Measurements from ENCODE around the gene CFAP74. TPM values are rescaled to one million over a fixed set of nuclear protein-coding genes. Genes with fewer than 3 reads are reported as not detected.

The CFAP74 gene
- total RNA-seq, 6 experiments from 2014 or later, result 0.16 to 3.5 (median 0.32) TPM; not detected in 1

DNA sequence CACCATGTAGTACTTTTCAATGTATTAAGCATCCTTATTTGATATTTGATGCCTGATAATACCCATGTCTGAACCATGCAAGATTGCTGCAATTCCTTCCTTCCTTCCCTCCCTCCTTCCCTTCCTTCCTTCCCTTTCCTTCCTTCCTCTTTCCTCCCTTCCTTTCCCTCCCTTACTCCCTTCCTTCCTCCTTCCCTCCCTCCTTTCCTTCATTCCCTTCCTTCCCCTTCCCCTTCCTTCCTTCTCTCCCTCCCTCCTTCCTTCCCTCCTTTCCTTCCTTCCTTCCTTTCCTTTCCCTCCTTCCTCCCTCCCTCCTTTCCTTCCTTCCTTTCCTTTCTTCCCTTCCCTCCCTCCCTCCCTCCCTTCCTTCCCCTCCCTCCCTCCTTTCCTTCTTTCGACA, 54.8 kb downstream of the CFAP74 start:
- no peak for ATAC-seq
- H3K27ac ChIP-seq, result no peak overlapping the region
- TF ChIP-seq, protein P1, sequence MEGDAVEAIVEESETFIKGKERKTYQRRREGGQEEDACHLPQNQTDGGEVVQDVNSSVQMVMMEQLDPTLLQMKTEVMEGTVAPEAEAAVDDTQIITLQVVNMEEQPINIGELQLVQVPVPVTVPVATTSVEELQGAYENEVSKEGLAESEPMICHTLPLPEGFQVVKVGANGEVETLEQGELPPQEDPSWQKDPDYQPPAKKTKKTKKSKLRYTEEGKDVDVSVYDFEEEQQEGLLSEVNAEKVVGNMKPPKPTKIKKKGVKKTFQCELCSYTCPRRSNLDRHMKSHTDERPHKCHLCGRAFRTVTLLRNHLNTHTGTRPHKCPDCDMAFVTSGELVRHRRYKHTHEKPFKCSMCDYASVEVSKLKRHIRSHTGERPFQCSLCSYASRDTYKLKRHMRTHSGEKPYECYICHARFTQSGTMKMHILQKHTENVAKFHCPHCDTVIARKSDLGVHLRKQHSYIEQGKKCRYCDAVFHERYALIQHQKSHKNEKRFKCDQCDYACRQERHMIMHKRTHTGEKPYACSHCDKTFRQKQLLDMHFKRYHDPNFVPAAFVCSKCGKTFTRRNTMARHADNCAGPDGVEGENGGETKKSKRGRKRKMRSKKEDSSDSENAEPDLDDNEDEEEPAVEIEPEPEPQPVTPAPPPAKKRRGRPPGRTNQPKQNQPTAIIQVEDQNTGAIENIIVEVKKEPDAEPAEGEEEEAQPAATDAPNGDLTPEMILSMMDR (IDR thresholded peaks at IDR 0.05), result no peak
- TF ChIP-seq POLR2A (IDR thresholded peaks at IDR 0.05), result no peak
- H3K9me3 ChIP-seq, result no peaks in the 10 kb centered on the region
- WGBS (ENCODE audit: insufficient coverage, low coverage, low lambda C conversion rate, missing lambda C conversion rate), result 56% methylated on average over 1 of the region's 1 CpG
- peaks cover 0 to 14% (median 7%) of the 10 kb centered on the region in 4 donors for H3K4me1 ChIP-seq
- no peak for DNase-seq
- no peaks in the 10 kb centered on the region for H3K27me3 ChIP-seq
- intact Hi-C loops (cut with DNase I), result loop anchor here in 1 of 2 donors (5.0 kb wide), 1 partner anchor 99 kb away; no protein-coding TSS in a partner anchor
- H3K36me3 ChIP-seq, result no peaks in the 10 kb centered on the region
- H3K4me3 ChIP-seq, result no peak overlapping the region

DNA sequence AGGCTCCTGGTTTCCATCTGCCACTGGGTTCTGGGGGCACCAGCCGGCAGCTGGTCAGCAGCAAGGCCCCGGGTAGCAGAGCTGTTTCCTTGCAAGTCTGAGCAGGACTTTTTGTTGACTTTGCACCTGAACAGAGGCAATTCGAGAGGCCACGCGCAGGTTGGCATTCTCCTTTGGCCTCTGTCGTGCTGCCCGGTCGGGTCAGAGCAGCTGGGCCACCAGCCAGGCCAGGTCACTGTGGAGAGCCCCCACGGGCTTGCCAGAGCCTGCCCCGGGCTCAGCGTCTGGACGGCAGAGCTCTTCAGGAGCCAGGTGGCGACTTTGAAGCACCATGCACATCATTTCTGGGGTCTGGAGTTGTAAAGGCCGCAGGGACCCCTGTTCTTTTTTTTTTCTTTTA, 56.1 kb downstream of the CFAP74 start:
- Histone ChIP-seq H3K27me3 (no peaks in the 10 kb centered on the region), H3K27ac (peak overlapping the region in 1 of 3 donors; percentile 53), H3K4me1 (peaks cover 0 to 14% (median 7%) of the 10 kb centered on the region in 4 donors), H3K9me3 (no peaks in the 10 kb centered on the region), H3K4me3 (no peak overlapping the region), H3K36me3 (no peaks in the 10 kb centered on the region)
- intact Hi-C loops (cut with DNase I), result loop anchor here in 1 of 2 donors (5.0 kb wide), 1 partner anchor 100 kb away; no protein-coding TSS in a partner anchor
- peak; percentile 73 to 95 (median 92) for DNase-seq
- no peak for TF ChIP-seq POLR2A (IDR thresholded peaks at IDR 0.05)
- 34% methylated on average over 3 of the region's 14 CpGs for WGBS (ENCODE audit: insufficient coverage, low coverage, low lambda C conversion rate, missing lambda C conversion rate)
- ATAC-seq, result peak; percentile 84 to 92 (median 86)

DNA sequence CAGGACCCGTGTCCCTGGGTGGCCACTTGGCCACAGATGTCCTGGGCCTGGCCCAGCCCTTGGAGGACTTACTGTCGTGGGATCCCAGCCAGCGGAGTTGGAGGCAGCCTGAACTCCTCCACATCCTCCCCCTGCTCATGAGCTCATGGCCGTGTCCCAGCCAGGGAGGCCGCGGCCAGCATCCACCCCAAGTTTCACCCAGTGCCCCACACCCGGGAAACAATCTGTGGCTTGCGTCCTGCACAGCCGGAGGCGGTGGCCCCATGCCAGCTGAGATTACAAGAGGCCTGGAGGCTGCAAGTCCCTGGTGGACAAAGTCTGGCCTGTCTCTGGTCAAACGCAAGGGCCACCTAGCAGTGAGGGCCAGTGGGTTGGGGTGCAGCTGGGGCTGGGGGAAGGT, 57.0 kb downstream of the CFAP74 start:
- ATAC-seq (peak; percentile 12 to 46 (median 34)), DNase-seq (peak in 2 of 3 donors; percentile 70 to 83)
- no peaks in the 10 kb centered on the region for H3K36me3 ChIP-seq
- H3K27ac ChIP-seq, result no peak overlapping the region
- peaks cover 0 to 14% (median 7%) of the 10 kb centered on the region in 4 donors for H3K4me1 ChIP-seq
- no peaks in the 10 kb centered on the region for H3K27me3 ChIP-seq
- TF ChIP-seq, protein P1 (IDR thresholded peaks at IDR 0.05), result no peak
- no peak for TF ChIP-seq POLR2A (IDR thresholded peaks at IDR 0.05)
- WGBS (ENCODE audit: insufficient coverage, low coverage, low lambda C conversion rate, missing lambda C conversion rate), result 31% methylated on average over 3 of the region's 11 CpGs
- intact Hi-C loops (cut with DNase I), result loop anchor here in 1 of 2 donors (5.0 kb wide), 1 partner anchor 101 kb away; no protein-coding TSS in a partner anchor
- no peak overlapping the region for H3K4me3 ChIP-seq
- H3K9me3 ChIP-seq, result no peaks in the 10 kb centered on the region

DNA sequence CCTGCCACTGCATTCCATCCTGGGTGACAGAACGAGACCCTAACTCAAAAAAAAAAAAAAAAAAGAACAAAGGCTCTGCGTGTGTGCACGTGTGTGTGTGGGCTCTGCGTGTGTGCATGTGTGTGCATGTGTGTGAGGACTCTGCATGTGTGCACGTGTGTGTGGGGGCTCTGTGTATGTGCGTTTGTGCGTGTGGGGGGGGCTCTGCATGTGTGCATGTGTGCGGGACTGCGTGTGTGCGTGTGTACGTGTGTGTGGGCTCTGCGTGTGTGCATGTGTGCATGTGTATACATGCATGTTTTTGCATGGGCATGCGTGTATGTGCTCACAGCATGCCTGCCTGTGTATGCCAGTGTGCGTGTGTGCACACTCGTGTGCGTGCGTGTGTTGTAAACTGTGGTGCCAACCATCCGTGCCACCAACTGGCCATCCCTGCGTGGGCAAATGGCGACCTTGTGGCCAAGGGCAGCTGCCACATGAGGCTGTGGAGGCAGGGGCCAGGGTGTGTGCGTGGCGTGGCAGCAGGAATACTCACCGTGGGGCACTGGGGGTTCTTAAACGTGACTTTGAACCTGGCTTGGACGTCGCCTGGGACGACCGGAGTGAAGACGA, 57.7 kb downstream of the CFAP74 start:
- Histone ChIP-seq H3K4me3 (no peak overlapping the region), H3K27ac (no peak overlapping the region), H3K4me1 (peaks cover 0 to 14% (median 7%) of the 10 kb centered on the region in 4 donors), H3K36me3 (no peaks in the 10 kb centered on the region), H3K27me3 (no peaks in the 10 kb centered on the region), H3K9me3 (no peaks in the 10 kb centered on the region)
- ATAC-seq (no peak), DNase-seq (peak in 1 of 3 donors; percentile 43)
- intact Hi-C loops (cut with DNase I), result loop anchor here in 1 of 2 donors (5.0 kb wide), 1 partner anchor 101 kb away; no protein-coding TSS in a partner anchor
- TF ChIP-seq, protein P1 (IDR thresholded peaks at IDR 0.05), result no peak
- TF ChIP-seq POLR2A (IDR thresholded peaks at IDR 0.05), result no peak
- WGBS (ENCODE audit: insufficient coverage, low coverage, low lambda C conversion rate, missing lambda C conversion rate), result 92% methylated on average over 16 of the region's 29 CpGs
